ENCODE results near the gene ATXN1. TPM values are rescaled to one million over a fixed set of nuclear protein-coding genes. Genes with fewer than 3 reads are reported as not detected.

Gene ATXN1
- polyA plus RNA-seq, 2 of the 4 experiments (the other 2 are of a cell fraction), result 2.9 to 8.3 TPM

GRCh38 chr6:16712255-16712930 lies 48.9 kb downstream of the ATXN1 start:
- H3K27ac ChIP-seq, result peak overlapping the region; percentile 79 to 83
- H3K9me3 ChIP-seq, result no peaks in the 10 kb centered on the region
- H3K4me3 ChIP-seq, result peak overlapping the region; percentile 3; the same call in 1 of the 3 replicates
- 19% methylated on average over 12 of the region's 12 CpGs for WGBS (ENCODE audit: missing lambda C conversion rate)
- peaks cover 38% of the 10 kb centered on the region for H3K4me1 ChIP-seq
- peak; percentile 47 to 56; a peak in 5 of 6 replicates for ATAC-seq
- H3K4me2 ChIP-seq, result peak overlapping the region; percentile 69
- CTCF ChIA-PET, result interaction anchor here (0.8 to 4.7 kb wide), 11 partner anchors 9 to 368 kb away, joined by 3 to 24 read pairs (median 4); partner anchors contain the start of gene ATXN1
- DNase-seq (ENCODE audit: low read depth in 1 of 2, low spot score in 1 of 2), result no peak
- TF ChIP-seq KDM5A (IDR thresholded peaks at IDR 0.05), result no peak
- no peak for TF ChIP-seq HEYL (CRISPR knock-in tag; IDR thresholded peaks at IDR 0.05)
- POLR2A ChIA-PET, result interaction anchor here (0.7 to 1.9 kb wide), 2 partner anchors 21 to 49 kb away, joined by 3 to 10 read pairs; partner anchors contain the start of gene ATXN1
- no peak for FAIRE-seq

DNA sequence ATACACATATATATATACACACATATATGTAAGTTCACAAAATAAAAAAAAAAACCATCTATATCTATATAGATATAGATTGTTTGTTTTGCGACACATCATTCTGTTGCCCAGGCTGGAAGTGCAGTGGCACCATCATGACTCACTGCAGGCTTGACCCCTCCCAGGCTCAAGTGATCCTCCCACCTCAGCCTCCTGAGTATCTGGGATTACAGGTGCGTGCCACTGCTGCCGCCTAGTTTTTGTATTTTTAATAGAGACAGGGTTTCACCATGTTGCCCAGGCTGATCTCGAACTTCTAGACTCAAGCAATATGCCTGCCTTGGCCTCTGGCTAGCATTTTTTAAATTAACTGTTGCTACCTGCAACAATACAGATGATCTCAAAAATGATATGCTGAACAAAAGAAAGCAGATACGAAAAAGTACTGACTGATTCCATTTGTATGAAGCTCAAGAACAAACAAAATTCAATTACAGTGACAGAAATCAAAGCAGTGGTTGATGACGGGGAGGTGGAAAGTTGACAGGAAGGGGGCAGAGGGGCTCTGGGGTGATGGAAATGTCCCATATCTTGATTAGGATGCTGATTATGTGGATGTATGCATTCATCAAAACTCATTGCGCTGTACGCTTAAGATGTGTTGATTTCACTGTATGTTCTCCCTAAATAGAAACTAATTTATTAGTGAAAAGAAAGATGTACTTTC lies 49.6 kb downstream of the ATXN1 start:
- Histone ChIP-seq H3K27ac (peak overlapping the region; percentile 79 to 83), H3K4me2 (peak overlapping the region; percentile 69), H3K4me1 (peaks cover 38% of the 10 kb centered on the region), H3K4me3 (no peak overlapping the region; the same call in 2 of the 3 replicates), H3K9me3 (no peaks in the 10 kb centered on the region)
- WGBS (ENCODE audit: missing lambda C conversion rate), result 30% methylated on average over 8 of the region's 8 CpGs
- ChIA-PET CTCF (interaction anchor here (0.8 to 4.7 kb wide), 8 partner anchors 10 to 367 kb away, joined by 3 to 24 read pairs (median 4); partner anchors contain the start of gene ATXN1), POLR2A (no interaction called here)
- ATAC-seq (peak; percentile 41 to 86; a peak in 4 of 6 replicates), FAIRE-seq (no peak), DNase-seq (ENCODE audit: low read depth in 1 of 2, low spot score in 1 of 2) (peak in 1 of 2 experiments; percentile 86)
- no peak for TF ChIP-seq CHD4 (IDR thresholded peaks at IDR 0.05; ENCODE audit: borderline replicate concordance)
- TF ChIP-seq CTCF (IDR thresholded peaks at IDR 0.05), result peak; percentile 54
- no peak for TF ChIP-seq HOXB13 (CRISPR knock-in tag; IDR thresholded peaks at IDR 0.05; ENCODE audit: low read depth)
- no peak for TF ChIP-seq KDM5A (IDR thresholded peaks at IDR 0.05)
- TF ChIP-seq MYC (IDR thresholded peaks at IDR 0.05; ENCODE audit: borderline replicate concordance, low read length), result no peak
- no peak for TF ChIP-seq HES2 (IDR thresholded peaks at IDR 0.05)
- 0 out of 2 replicates have a peak, but pooled peaks have one; percentile 21 for TF ChIP-seq MAX (IDR thresholded peaks at IDR 0.05)
- TF ChIP-seq FOSL2 (IDR thresholded peaks at IDR 0.05), result 0 out of 2 replicates have a peak, but pooled peaks have one; percentile 40
- TF ChIP-seq FOSL2 (CRISPR knock-in tag; IDR thresholded peaks at IDR 0.05), result peak; percentile 85
- peak; percentile 73 for TF ChIP-seq SMC3 (IDR thresholded peaks at IDR 0.05)
- peak; percentile 50 for TF ChIP-seq JUNB (IDR thresholded peaks at IDR 0.05)
- no peak for TF ChIP-seq ZSCAN20 (CRISPR knock-in tag; IDR thresholded peaks at IDR 0.05)
- peak; percentile 79 to 82 for TF ChIP-seq RAD21 (conservative IDR thresholded peaks at IDR 0.05 in 1 of 2, IDR thresholded peaks at IDR 0.05 in 1 of 2)
- TF ChIP-seq, protein P1, sequence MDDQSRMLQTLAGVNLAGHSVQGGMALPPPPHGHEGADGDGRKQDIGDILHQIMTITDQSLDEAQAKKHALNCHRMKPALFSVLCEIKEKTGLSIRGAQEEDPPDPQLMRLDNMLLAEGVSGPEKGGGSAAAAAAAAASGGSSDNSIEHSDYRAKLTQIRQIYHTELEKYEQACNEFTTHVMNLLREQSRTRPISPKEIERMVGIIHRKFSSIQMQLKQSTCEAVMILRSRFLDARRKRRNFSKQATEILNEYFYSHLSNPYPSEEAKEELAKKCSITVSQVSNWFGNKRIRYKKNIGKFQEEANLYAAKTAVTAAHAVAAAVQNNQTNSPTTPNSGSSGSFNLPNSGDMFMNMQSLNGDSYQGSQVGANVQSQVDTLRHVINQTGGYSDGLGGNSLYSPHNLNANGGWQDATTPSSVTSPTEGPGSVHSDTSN (IDR thresholded peaks at IDR 0.05), result no peak
- TF ChIP-seq CEBPB (IDR thresholded peaks at IDR 0.05), result peak in 1 of 2 experiments; percentile 26; a peak in 2 of 4 replicates
- no peak for TF ChIP-seq ZC3H11A (IDR thresholded peaks at IDR 0.05)
